Measurements from ENCODE around the gene BMI1.

GRCh38 chr10:22301193-22301592 lies 19.7 kb upstream of the BMI1 start:
- peak; percentile 36 for TF ChIP-seq CTCF (IDR thresholded peaks at IDR 0.05)
- no peak for TF ChIP-seq EZH2phosphoT487 (IDR thresholded peaks at IDR 0.05)
